Left kidney (tissue), 8 donors: ENCODE results near the gene CDCA3. TPM values are rescaled to one million over a fixed set of nuclear protein-coding genes. Genes with fewer than 3 reads are reported as not detected.
"Not testable (repeated sequence)": the region's sequence is repeated elsewhere in the genome, so short reads cannot be mapped to it uniquely, and the experiment has no call there.

Experiments used
- DNase-seq: peaks from one replicate; pipeline ENCODE4 v3.0.0-alpha.2; 2013
- long read RNA-seq, 8 donors: transcript quantifications; one replicate each; lab custom pipeline, GENCODE V29; 2026
- polyA plus RNA-seq: library from polyadenylated mRNA; unstranded; fragments of 120-200 nt; gene quantifications from one replicate; pipeline ENCODE4 v1.2.1, GENCODE V29; 2013; ENCODE audit not compliant: insufficient read length

CDCA3 gene
- 42.7 TPM for polyA plus RNA-seq
- long read RNA-seq, donor 1, transcript CDCA3-207 (6 exons, 1,943 nt) = major isoform, 6 of 627 reads
- long read RNA-seq, donor 1, partial matches to known transcripts = 612 of 627 reads
- long read RNA-seq, donor 1, other reads (novel, unspliced or antisense) = 8 of 627 reads
- long read RNA-seq, donor 2, transcript CDCA3-207 (6 exons, 1,943 nt) = major isoform, 10 of 12 reads
- long read RNA-seq, donor 2, partial matches to known transcripts = 0 of 12 reads
- long read RNA-seq, donor 2, other reads (novel, unspliced or antisense) = 0 of 12 reads
- long read RNA-seq, donor 3, transcript CDCA3-207 (6 exons, 1,943 nt) = major isoform, 10 of 11 reads
- long read RNA-seq, donor 3, partial matches to known transcripts = 0 of 11 reads
- long read RNA-seq, donor 3, other reads (novel, unspliced or antisense) = 0 of 11 reads
- long read RNA-seq, donor 4, partial matches to known transcripts = 0 of 2 reads
- long read RNA-seq, donor 4, other reads (novel, unspliced or antisense) = 0 of 2 reads
- long read RNA-seq, donor 5, transcript CDCA3-207 (6 exons, 1,943 nt) = major isoform, 9 of 1,391 reads
- long read RNA-seq, donor 5, partial matches to known transcripts = 1,352 of 1,391 reads
- long read RNA-seq, donor 5, other reads (novel, unspliced or antisense) = 27 of 1,391 reads
- long read RNA-seq, donor 6, transcript CDCA3-207 (6 exons, 1,943 nt) = major isoform, 6 of 21 reads
- long read RNA-seq, donor 6, partial matches to known transcripts = 7 of 21 reads
- long read RNA-seq, donor 6, other reads (novel, unspliced or antisense) = 7 of 21 reads
- long read RNA-seq, donor 7, transcript CDCA3-207 (6 exons, 1,943 nt) = major isoform, 11 of 27 reads
- long read RNA-seq, donor 7, partial matches to known transcripts = 10 of 27 reads
- long read RNA-seq, donor 7, other reads (novel, unspliced or antisense) = 0 of 27 reads
- long read RNA-seq, donor 8, partial matches to known transcripts = 0 of 3 reads
- long read RNA-seq, donor 8, other reads (novel, unspliced or antisense) = 0 of 3 reads

- peak; percentile 95 for DNase-seq
These were observed at the start of gene CDCA3 for GRCh38 chr12:6851153-6851920. TSS of gene CDCA3 (minus strand) at chr12:6851286. CDS start at chr12:6850952, 334 bp downstream.

- no peak for DNase-seq
These were observed 48.9 kb upstream of the CDCA3 start for GRCh38 chr12:6899837-6900519.

GRCh38 chr12:6899427-6899826 is 48.3 kb upstream of the CDCA3 start:
- DNase-seq = no peak

GRCh38 chr12:6896846-6897435 is 45.9 kb upstream of the CDCA3 start:
- DNase-seq = no peak

- no peak for DNase-seq
These were observed 43.2 kb upstream of the CDCA3 start for GRCh38 chr12:6894321-6894720.

- not testable (repeated sequence) for DNase-seq
These were observed 41.6 kb upstream of the CDCA3 start for GRCh38 chr12:6892683-6893082.

- DNase-seq = no peak
These were observed 40.5 kb upstream of the CDCA3 start for GRCh38 chr12:6891646-6892001.

- DNase-seq = peak; percentile 97
These were observed 39.9 kb upstream of the CDCA3 start for GRCh38 chr12:6890789-6891645.

GRCh38 chr12:6889775-6890573 is 38.9 kb upstream of the CDCA3 start:
- not testable (repeated sequence) for DNase-seq

GRCh38 chr12:6888794-6889193 is 37.7 kb upstream of the CDCA3 start:
- not testable (repeated sequence) for DNase-seq

GRCh38 chr12:6888360-6888759 is 37.3 kb upstream of the CDCA3 start:
- DNase-seq = no peak

GRCh38 chr12:6887460-6887859 is 36.4 kb upstream of the CDCA3 start:
- DNase-seq = no peak

- DNase-seq = not testable (repeated sequence)
These were observed 35.3 kb upstream of the CDCA3 start for GRCh38 chr12:6886206-6886999.

- DNase-seq = no peak
These were observed 33.5 kb upstream of the CDCA3 start for GRCh38 chr12:6884539-6884938.

- DNase-seq = no peak
These were observed 32.6 kb upstream of the CDCA3 start for GRCh38 chr12:6883683-6884082.

GRCh38 chr12:6883252-6883651 is 32.2 kb upstream of the CDCA3 start:
- DNase-seq = no peak

- DNase-seq = not testable (repeated sequence)
These were observed 28.7 kb upstream of the CDCA3 start for GRCh38 chr12:6879824-6880223.

- DNase-seq = not testable (repeated sequence)
These were observed 22.9 kb upstream of the CDCA3 start for GRCh38 chr12:6874015-6874368.
